ENCODE data around the gene EIF4H. TPM values are rescaled to one million over a fixed set of nuclear protein-coding genes. Genes with fewer than 3 reads are reported as not detected.

Gene EIF4H
- total and polyA plus RNA-seq, 7 donors, result 196 to 327 (median 263) TPM

Other genes with a start within 250 kb of the EIF4H start
- 10 to 100 TPM; 15.4 to 41.1 (median 36.4) TPM for gene ELN, start 146.2 kb upstream of the EIF4H start, total RNA-seq
- gene ELN, start 146.2 kb upstream of the EIF4H start, polyA plus RNA-seq, result 10 to 100 TPM; 10.6 to 16.3 (median 15.5) TPM
- 10 to 100 TPM; 12.0 to 95.8 (median 35.9) TPM for gene LIMK1, start 90.6 kb upstream of the EIF4H start, total RNA-seq
- gene LIMK1, start 90.6 kb upstream of the EIF4H start, polyA plus RNA-seq, result 10 to 100 TPM; 12.0 to 30.2 (median 13.8) TPM
- 1 to 10 TPM; 1.9 to 3.3 (median 2.7) TPM for gene LAT2, start 35.6 kb downstream of the EIF4H start, total RNA-seq
- gene LAT2, start 35.6 kb downstream of the EIF4H start, polyA plus RNA-seq, result 1 to 10 TPM; 1.2 to 3.4 (median 2.9) TPM
- gene RFC2, start 80.0 kb downstream of the EIF4H start, total RNA-seq, result 10 to 100 TPM; 13.7 to 19.8 (median 18.1) TPM
- gene RFC2, start 80.0 kb downstream of the EIF4H start, polyA plus RNA-seq, result 10 to 100 TPM; 20.7 to 25.8 (median 24.1) TPM
- gene CLIP2, start 115.1 kb downstream of the EIF4H start, total RNA-seq, result 1 to 10 TPM; 2.2 to 4.3 (median 3.3) TPM
- 1 to 10 TPM; 1.5 to 1.8 (median 1.6) TPM for gene CLIP2, start 115.1 kb downstream of the EIF4H start, polyA plus RNA-seq